H9 (cell line): ENCODE data around the gene RNF13. TPM values are rescaled to one million over a fixed set of nuclear protein-coding genes. Genes with fewer than 3 reads are reported as not detected.

Experiments used
- DNase-seq: peaks from one replicate; pipeline ENCODE4 v3.0.0-alpha.2; 2017
- H2AFZ ChIP-seq: one replicate; pipeline ENCODE4 v1.6.1; 2013; ENCODE audit warnings: mild to moderate bottlenecking, low read length, control low read depth, moderate library complexity
- H2AK5ac ChIP-seq: 2 replicates; pipeline ENCODE4 v1.6.1; 2013; ENCODE audit warnings: low read length, control low read depth, mixed read lengths; ENCODE audit not compliant: insufficient read length
- H2BK120ac ChIP-seq: one replicate; pipeline ENCODE4 v1.6.1; 2013; ENCODE audit warnings: low read depth, mild to moderate bottlenecking, low read length, control low read depth, inconsistent platforms; ENCODE audit not compliant: poor library complexity, severe bottlenecking
- H2BK12ac ChIP-seq: 2 replicates; pipeline ENCODE4 v1.6.1; 2013; ENCODE audit warnings: low read length, control low read depth, mixed read lengths, low read depth; ENCODE audit not compliant: insufficient read length
- H2BK15ac ChIP-seq: 2 replicates; pipeline ENCODE4 v1.6.1; 2013; ENCODE audit warnings: low read depth, low read length, control low read depth
- H2BK20ac ChIP-seq: one replicate; pipeline ENCODE4 v1.6.1; 2013; ENCODE audit warnings: low read depth, mild to moderate bottlenecking, low read length, control low read depth, inconsistent platforms; ENCODE audit not compliant: poor library complexity, severe bottlenecking
- H2BK5ac ChIP-seq: 2 replicates; pipeline ENCODE4 v1.6.1; 2013; ENCODE audit warnings: low read length, control low read depth, mixed read lengths; ENCODE audit not compliant: insufficient read length
- H3K14ac ChIP-seq: 2 replicates; pipeline ENCODE4 v1.6.1; 2013; ENCODE audit warnings: low read length, control low read depth; ENCODE audit not compliant: insufficient read depth
- H3K18ac ChIP-seq: 2 replicates; pipeline ENCODE4 v1.6.1; 2013; ENCODE audit warnings: low read depth, mild to moderate bottlenecking, mixed read lengths, low read length, control low read depth; ENCODE audit not compliant: insufficient read length
- H3K23ac ChIP-seq: 2 replicates; pipeline ENCODE4 v1.6.1; 2013; ENCODE audit warnings: low read length, control low read depth, mixed read lengths, low read depth; ENCODE audit not compliant: insufficient read length
- H3K23me2 ChIP-seq: 2 replicates; pipeline ENCODE4 v1.6.1; 2013; ENCODE audit warnings: low read depth, mild to moderate bottlenecking, mixed read lengths, low read length, control low read depth; ENCODE audit not compliant: insufficient read length, poor library complexity, severe bottlenecking
- H3K27ac ChIP-seq: 2 replicates; pipeline ENCODE4 v1.5.1; 2013; ENCODE audit warnings: low read length, control low read depth, mixed read lengths, low read depth; ENCODE audit not compliant: insufficient read length
- H3K27me3 ChIP-seq: 2 replicates; pipeline ENCODE4 v1.6.1; 2013; ENCODE audit warnings: low read length, control low read depth, inconsistent platforms; ENCODE audit not compliant: insufficient read depth
- H3K4ac ChIP-seq: 2 replicates; pipeline ENCODE4 v1.6.1; 2013; ENCODE audit warnings: low read depth, mild to moderate bottlenecking, control low read depth, inconsistent platforms, low read length, moderate library complexity
- H3K4me1 ChIP-seq: 2 replicates; pipeline ENCODE4 v1.6.1; 2013; ENCODE audit warnings: low read length, control low read depth, inconsistent platforms; ENCODE audit not compliant: insufficient read depth
- H3K4me2 ChIP-seq: 2 replicates; pipeline ENCODE4 v1.6.1; 2013; ENCODE audit warnings: low read length, control low read depth, mixed read lengths; ENCODE audit not compliant: insufficient read length, insufficient read depth
- H3K56ac ChIP-seq: 2 replicates; pipeline ENCODE4 v1.6.1; 2013; ENCODE audit warnings: low read depth, mild to moderate bottlenecking, mixed read lengths, low read length, control low read depth; ENCODE audit not compliant: insufficient read length
- H3K79me1 ChIP-seq: 2 replicates; pipeline ENCODE4 v1.6.1; 2013; ENCODE audit warnings: low read depth, mild to moderate bottlenecking, moderate library complexity, low read length, control low read depth, inconsistent platforms; ENCODE audit not compliant: insufficient read depth, poor library complexity, severe bottlenecking
- H3K79me2 ChIP-seq: 2 replicates; pipeline ENCODE4 v1.6.1; 2013; ENCODE audit warnings: low read length, control low read depth, inconsistent platforms; ENCODE audit not compliant: insufficient read depth
- H3K9ac ChIP-seq: 2 replicates; pipeline ENCODE4 v1.6.1; 2013; ENCODE audit warnings: low read length, control low read depth, mixed read lengths; ENCODE audit not compliant: insufficient read length; ENCODE audit errors: extremely low read depth
- H3K9me3 ChIP-seq: one replicate; pipeline ENCODE4 v1.6.1; 2013; ENCODE audit warnings: low read depth, low read length, inconsistent platforms; ENCODE audit not compliant: control insufficient read depth
- H3T11ph ChIP-seq: one replicate; pipeline ENCODE4 v1.6.1; 2013; ENCODE audit warnings: mild to moderate bottlenecking, low read length, control low read depth, inconsistent platforms
- H4K20me1 ChIP-seq: one replicate; pipeline ENCODE4 v1.6.1; 2013; ENCODE audit not compliant: control insufficient read depth, insufficient read length, insufficient read depth
- H4K5ac ChIP-seq: 2 replicates; pipeline ENCODE4 v1.6.1; 2013; ENCODE audit warnings: low read depth, mild to moderate bottlenecking, mixed read lengths, low read length, control low read depth; ENCODE audit not compliant: insufficient read length
- H4K8ac ChIP-seq: replicated peaks from 2 replicates; pipeline ENCODE4 v1.6.1; 2013; ENCODE audit warnings: low read length, control low read depth, mixed read lengths, low read depth; ENCODE audit not compliant: insufficient read length
- H4K91ac ChIP-seq: 2 replicates; pipeline ENCODE4 v1.6.1; 2013; ENCODE audit warnings: low read depth, mild to moderate bottlenecking, moderate library complexity, mixed read lengths, low read length, control low read depth; ENCODE audit not compliant: insufficient read length
- H3K27ac Mint-ChIP-seq, 3 experiments: 2 replicates in 2 of 3; 3 replicates in 1 of 3; pipeline ENCODE4 v1.8.0; 2020 to 2021; ENCODE audit warnings: mixed read lengths in 3 of 3, mild to moderate bottlenecking in 1 of 3, moderate library complexity in 1 of 3
- H3K27me3 Mint-ChIP-seq: 2 replicates; pipeline ENCODE4 v1.8.0; 2021; ENCODE audit warnings: low read depth, mild to moderate bottlenecking, moderate library complexity, mixed read lengths
- H3K36me3 Mint-ChIP-seq, 3 experiments: 2 replicates in 2 of 3; 3 replicates in 1 of 3; pipeline ENCODE4 v1.8.0; 2020 to 2021; ENCODE audit warnings: low read depth in 3 of 3, mixed read lengths in 3 of 3; ENCODE audit not compliant: insufficient read depth in 1 of 3
- H3K4me1 Mint-ChIP-seq, 2 experiments: 2 replicates each; pipeline ENCODE4 v1.8.0; 2020; ENCODE audit warnings: mixed read lengths in 2 of 2
- H3K4me3 Mint-ChIP-seq, 2 experiments: 2 replicates in 1 of 2; 3 replicates in 1 of 2; pipeline ENCODE4 v1.8.0; 2020 to 2021; ENCODE audit warnings: mild to moderate bottlenecking in 2 of 2, mixed read lengths in 2 of 2, moderate library complexity in 1 of 2
- H3K9me3 Mint-ChIP-seq, 2 experiments: 2 replicates in 1 of 2; 3 replicates in 1 of 2; pipeline ENCODE4 v1.8.0; 2020; ENCODE audit warnings: mild to moderate bottlenecking in 2 of 2, mixed read lengths in 2 of 2, moderate library complexity in 1 of 2
- WGBS: extraction: QIAGEN DNeasy Blood & Tissue Kit; methylation state at CpG from one replicate; pipeline ENCODE4 v1.1.7; 2013; ENCODE audit warnings: missing lambda C conversion rate, low lambda C conversion rate, mixed read lengths; ENCODE audit not compliant: insufficient read length; ENCODE audit errors: extremely low coverage; 5-methylcytosine and 5-hydroxymethylcytosine counted together
- total RNA-seq: library from RNA; stranded (reverse); gene quantifications from 2 replicates; pipeline ENCODE4 v1.2.1, GENCODE V29; 2021
- TF ChIP-seq, protein P1 (sequence below): fragments of 200-600 bp; sonication (generic); conservative IDR thresholded peaks from 3 replicates; pipeline ENCODE4 v1.8.0; 2021; ENCODE audit warnings: antibody characterized with exemption, mild to moderate bottlenecking

The RNF13 gene
- total RNA-seq, 1 experiment from 2014 or later = 23.4 TPM

DNA sequence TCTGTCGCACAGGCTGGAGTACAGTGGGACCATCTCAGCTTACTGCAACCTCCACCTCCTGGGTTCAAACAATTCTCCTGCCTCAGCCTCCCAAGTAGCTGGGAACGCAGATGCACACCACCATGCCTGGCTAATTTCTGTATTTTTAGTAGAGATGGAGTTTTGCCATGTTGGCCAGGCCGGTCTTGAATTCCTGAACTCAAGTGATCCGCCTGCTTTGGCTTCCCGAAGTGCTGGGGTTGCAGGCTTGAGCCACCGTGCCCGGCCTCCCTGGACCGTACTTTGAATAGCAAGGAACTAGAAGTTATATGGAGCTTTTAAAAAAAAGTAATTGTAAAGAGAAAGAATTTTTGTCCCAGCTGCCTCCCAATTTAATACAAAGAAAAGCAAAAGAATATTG is 12.3 kb upstream of the RNF13 start:
- H2BK15ac ChIP-seq = no peak overlapping the region
- H3K23me2 ChIP-seq = no peaks in the 10 kb centered on the region
- no peak overlapping the region for H3K56ac ChIP-seq
- H3K14ac ChIP-seq = no peak overlapping the region
- H3K9ac ChIP-seq = no peak overlapping the region
- no peak overlapping the region for H4K91ac ChIP-seq
- H3K4ac ChIP-seq = no peak overlapping the region
- no peaks in the 10 kb centered on the region for H3K79me2 ChIP-seq
- no peak overlapping the region for H2AK5ac ChIP-seq
- Mint-ChIP-seq H3K9me3 (no peaks in the 10 kb centered on the region; a peak in 2 of 5 replicates), H3K27ac (no peak overlapping the region), H3K4me3 (no peak overlapping the region), H3K27me3 (no peaks in the 10 kb centered on the region; the same call in none of the 2 replicates), H3K4me1 (no peaks in the 10 kb centered on the region), H3K36me3 (no peaks in the 10 kb centered on the region)
- no peak overlapping the region for H3K18ac ChIP-seq
- no peak overlapping the region for H3K27ac ChIP-seq
- no peak overlapping the region for H4K8ac ChIP-seq
- H3K4me2 ChIP-seq = no peak overlapping the region
- H4K5ac ChIP-seq = no peak overlapping the region
- no peak overlapping the region for H2AFZ ChIP-seq
- H3K23ac ChIP-seq = no peak overlapping the region
- no peaks in the 10 kb centered on the region for H3K27me3 ChIP-seq
- DNase-seq = no peak
- H3K9me3 ChIP-seq = no peaks in the 10 kb centered on the region
- H3T11ph ChIP-seq = no peak overlapping the region
- no peak overlapping the region for H2BK20ac ChIP-seq
- no peaks in the 10 kb centered on the region for H3K79me1 ChIP-seq
- H3K4me1 ChIP-seq = no peaks in the 10 kb centered on the region
- no peaks in the 10 kb centered on the region for H4K20me1 ChIP-seq
- no peak overlapping the region for H2BK12ac ChIP-seq
- TF ChIP-seq, protein P1, sequence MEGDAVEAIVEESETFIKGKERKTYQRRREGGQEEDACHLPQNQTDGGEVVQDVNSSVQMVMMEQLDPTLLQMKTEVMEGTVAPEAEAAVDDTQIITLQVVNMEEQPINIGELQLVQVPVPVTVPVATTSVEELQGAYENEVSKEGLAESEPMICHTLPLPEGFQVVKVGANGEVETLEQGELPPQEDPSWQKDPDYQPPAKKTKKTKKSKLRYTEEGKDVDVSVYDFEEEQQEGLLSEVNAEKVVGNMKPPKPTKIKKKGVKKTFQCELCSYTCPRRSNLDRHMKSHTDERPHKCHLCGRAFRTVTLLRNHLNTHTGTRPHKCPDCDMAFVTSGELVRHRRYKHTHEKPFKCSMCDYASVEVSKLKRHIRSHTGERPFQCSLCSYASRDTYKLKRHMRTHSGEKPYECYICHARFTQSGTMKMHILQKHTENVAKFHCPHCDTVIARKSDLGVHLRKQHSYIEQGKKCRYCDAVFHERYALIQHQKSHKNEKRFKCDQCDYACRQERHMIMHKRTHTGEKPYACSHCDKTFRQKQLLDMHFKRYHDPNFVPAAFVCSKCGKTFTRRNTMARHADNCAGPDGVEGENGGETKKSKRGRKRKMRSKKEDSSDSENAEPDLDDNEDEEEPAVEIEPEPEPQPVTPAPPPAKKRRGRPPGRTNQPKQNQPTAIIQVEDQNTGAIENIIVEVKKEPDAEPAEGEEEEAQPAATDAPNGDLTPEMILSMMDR = no peak
- H2BK5ac ChIP-seq = no peak overlapping the region
- no CpG with 5 or more reads among the region's 8 CpGs for WGBS
- no peak overlapping the region for H2BK120ac ChIP-seq
